Kidney tubule cell (primary cell): Measurements from ENCODE around the gene FRMPD4.
A peak's percentile ranks its signal among the peaks of the same experiment; 100 is the strongest.
"Not testable (repeated sequence)": the region's sequence is repeated elsewhere in the genome, so short reads cannot be mapped to it uniquely, and the experiment has no call there.

Experiments
- DNase-seq: peaks from one replicate; pipeline ENCODE4 v3.0.0-alpha.2; 2018; ENCODE audit warnings: low spot score

Gene FRMPD4

DNA sequence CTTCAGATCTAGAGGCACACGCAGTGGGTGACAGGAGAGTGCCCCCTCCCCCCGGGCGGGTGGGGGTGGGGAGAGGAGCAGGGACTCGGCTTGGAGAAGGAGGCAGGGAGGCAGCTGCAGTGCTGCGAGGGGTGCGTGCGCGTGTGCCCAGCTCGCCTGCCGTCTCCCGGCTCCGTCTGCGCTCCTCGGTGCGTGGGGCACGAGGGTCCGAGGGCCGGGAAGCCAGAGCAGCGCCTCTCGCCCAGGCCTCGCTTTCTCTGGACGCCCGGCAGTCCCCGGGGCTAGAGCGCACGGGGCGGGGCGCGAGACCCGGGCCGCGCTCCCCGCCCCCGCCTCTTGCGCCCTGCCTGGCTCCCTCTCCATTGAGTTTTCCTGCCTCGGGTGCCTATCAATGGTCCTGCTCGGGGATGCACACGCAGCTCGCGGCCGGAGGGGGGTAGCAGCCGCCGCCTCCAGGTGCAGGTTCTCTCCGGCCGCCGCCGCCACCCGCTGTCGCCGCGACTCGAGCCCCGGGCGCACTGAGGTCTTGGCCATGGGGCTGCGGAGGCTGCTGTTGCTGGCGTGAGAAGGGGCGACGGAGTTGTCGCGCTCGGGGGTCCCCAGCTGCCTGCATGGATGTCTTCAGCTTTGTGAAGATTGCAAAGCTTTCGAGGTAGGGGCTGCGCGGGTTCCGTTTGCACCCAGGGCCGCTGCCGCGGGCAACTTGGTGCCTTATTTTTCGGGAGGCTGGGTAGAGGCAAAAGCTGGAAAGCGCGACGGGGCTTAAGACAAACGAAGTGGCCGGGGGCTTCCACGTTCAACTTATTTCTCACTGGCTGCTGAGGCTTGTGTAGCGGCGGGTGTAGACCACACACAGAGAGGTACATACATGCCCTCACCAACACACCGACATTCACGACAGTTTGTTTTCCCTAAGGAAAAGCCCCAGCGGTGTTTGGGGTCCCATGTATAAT is at the start of gene FRMPD4:
TSS of gene FRMPD4 (plus strand) at position 113 of the 953 bp plus-strand sequence. CDS start at position 612, 499 bp downstream.
- peak; percentile 11 for DNase-seq

DNA sequence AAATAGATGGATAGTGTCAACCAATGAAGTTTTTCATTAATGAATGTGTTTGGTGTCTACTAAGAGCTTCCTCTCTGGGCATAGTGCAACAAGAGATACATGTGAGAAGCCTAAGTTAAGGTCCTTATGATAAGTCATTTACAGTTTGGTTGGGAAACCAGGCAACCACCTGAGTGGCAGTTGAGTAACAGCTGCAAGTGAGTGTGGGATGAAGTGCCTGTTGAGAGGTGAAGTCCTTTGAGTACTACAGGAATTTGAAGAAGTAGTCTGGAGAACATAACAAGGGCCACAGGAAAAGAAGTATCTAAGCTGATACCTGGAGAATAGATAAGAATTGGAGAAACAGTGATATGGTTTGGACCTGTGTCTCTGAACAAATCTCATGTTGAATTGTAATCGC is 48.5 kb upstream of the FRMPD4 start:
- no peak for DNase-seq

DNA sequence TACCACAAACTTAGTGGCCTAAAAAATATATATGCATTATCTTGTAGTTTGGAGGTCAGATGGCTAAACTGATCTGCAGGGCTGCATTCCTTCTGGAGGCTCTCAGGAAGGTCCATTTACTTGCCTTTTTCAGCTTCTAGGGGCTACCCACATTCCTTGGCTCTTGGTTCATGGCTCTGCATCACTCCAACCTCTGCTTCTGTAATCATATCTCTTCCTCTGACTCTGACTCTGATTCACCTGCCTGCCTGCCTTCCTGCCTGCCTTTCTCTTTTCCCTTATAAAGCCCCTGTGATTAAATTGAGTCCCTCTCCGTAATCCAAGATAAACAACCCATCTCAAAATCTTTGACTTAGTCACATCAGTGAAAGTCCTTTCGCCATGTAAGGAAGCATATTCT is 25.0 kb upstream of the FRMPD4 start:
- DNase-seq, result no peak

DNA sequence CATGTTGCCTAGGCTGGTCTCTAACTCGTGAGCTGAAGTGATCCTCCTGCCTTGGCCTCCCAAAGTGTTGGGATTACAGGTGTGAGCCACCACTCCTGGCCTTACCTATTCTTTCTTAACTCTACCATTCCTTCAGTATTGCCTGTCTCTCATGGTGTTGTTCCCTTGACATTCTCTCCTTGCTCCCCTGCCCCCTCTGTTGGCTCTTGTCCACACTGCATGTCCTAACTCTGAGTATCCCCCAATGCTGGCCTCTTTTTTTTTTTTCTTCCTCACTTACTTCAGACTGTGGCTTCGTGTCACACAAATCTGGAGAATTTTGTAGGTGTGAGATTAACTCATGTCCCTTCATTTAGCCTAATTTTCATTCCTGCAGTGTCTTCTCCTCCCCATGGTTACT is 22.9 kb upstream of the FRMPD4 start:
- DNase-seq, result peak; percentile 10

DNA sequence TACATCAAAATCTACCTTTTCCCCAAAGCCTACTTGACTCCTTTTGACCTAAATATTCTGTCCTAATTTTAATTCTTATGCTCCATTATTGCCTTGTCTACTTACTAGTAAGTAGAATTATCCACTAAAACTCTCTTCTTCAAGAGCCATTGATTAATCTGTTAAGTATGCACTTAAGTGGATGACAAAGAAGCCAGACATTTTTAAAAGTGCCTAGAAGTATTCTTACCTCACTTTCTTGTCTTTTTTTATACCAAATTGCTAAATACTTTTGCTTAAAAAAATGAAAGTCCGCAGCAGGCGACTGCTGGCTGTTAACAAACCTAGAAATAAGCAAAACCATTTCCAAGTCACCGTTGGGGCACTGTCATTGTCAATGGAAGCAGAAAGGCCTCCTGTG is 20.1 kb upstream of the FRMPD4 start:
- no peak for DNase-seq

DNA sequence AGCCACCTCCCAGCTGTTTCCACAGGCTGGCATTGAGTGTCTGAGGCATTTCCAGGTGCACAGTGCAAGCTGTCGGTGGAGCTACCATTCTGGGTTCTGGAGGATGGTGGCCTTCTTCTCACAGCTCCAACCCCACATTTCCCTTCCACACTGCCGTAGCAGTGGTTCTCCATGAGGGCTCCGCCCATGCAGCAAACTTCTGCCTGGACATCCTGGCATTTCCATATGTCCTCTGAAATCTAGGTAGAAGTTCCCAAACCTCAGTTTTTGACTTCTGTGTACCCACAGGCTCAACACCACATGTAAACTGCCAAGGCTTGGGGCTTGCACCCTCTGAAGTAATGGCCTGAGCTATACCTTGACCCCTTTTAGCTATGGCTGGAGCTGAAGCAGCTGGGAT is 10.3 kb upstream of the FRMPD4 start:
- DNase-seq, result no peak

DNA sequence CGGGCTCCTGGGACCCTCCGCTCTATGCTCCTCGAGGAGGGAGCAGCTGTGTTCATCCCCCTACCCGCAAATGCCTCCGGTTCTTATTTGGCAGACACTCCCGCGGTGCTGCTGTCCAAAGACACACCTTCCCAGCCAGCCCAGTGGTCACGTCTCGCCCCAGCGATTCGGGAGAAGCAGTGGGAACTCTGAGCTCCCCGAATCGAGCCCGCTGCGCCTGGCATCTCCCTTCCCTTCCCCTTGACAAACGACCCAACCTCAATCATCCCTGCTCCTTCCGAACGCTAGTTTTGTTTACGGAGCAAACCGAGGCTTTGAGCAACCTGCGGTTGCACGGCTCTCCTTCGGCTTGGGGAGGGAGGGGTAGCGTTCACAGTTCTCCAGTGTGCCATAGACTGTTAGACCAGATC is 317 bp upstream of the FRMPD4 start:
- DNase-seq, result no peak

DNA sequence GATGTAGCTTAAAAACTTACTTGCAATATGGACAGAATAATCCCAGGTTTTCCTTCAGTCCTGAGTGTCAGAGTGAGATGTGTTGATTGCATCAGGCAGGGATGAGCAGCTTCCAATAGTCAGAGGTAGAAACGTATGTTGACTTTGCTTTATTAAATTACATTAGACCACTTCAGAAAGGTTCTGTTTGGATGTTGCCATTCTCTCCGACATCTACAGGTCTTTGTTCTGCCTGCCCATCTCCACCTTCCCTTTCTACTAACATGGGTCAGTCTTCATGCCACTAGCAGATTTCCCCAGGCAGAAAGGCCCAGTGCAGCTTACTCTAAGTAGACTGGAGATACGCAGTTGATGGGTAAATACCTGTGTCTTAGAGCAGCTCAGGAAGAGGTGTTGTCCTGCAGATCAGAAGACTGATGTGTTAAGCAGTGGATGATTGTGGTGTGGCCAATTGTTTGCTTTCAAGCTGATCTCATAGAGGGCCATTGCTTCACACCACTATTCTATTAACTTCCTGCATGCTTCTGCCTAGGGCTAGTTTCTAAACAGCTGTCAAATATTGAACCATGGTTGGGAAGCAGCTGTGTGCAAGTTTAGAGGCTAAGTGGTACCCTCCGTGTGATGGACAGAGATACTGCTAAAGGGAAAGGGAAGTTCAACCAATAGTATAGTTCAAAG is 1.8 kb downstream of the FRMPD4 start:
- no peak for DNase-seq

DNA sequence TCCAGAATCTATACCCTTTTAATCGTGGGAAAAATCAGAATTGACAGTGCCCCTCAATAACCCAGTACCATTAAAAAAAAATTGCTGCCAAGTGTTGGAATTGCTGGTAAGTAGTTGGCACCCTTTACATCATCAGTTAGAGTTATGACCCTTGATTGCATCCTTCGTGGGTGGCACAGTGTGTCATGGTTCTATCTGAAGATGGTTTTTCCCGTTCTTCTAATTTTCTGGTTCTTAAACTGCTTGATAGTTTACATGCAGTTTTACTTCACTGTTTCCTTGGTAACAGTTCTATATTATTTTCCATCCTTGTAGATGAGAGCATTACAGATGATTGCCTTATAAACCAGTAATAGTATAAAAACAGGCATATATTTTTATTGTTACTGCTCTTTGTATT is 3.2 kb downstream of the FRMPD4 start:
- no peak for DNase-seq

DNA sequence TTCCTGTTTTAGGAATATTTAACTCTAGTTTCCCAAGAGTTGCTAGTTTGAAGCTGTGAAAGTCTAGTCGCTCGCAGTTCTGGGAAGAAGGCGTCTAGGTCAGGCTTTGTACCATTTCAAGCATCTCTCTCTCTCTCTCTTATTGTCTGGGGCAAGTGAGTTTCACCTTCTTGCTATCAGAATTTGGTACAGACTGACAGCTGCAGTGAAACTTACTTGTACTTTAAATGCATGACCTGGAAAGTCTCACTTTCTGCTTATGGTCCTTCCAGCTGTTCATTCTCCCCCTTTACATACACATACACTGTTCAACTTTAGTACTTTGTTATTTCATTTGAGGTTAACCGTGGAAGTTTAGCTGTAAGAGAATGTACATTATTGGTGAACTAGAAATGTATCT is 4.4 kb downstream of the FRMPD4 start:
- no peak for DNase-seq

DNA sequence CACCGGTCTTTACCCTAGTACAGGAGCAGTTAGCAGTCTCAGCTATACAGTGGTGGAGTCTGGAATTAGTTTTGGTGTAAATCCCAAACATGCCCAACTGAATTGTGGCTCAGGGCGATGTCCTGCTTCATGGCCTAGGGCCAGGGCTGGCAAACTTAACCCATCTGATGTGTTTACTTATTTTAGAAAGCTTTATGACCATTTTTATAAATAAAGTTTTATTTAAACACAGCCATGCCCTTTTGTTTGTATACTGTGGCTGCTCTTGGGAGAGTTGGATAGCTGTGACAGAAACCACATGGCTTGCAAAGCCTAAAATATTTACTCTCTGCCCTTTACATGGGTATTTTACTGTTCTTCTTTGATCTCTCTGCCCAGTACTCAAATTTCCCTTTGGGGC is 7.1 kb downstream of the FRMPD4 start:
- DNase-seq, result no peak

DNA sequence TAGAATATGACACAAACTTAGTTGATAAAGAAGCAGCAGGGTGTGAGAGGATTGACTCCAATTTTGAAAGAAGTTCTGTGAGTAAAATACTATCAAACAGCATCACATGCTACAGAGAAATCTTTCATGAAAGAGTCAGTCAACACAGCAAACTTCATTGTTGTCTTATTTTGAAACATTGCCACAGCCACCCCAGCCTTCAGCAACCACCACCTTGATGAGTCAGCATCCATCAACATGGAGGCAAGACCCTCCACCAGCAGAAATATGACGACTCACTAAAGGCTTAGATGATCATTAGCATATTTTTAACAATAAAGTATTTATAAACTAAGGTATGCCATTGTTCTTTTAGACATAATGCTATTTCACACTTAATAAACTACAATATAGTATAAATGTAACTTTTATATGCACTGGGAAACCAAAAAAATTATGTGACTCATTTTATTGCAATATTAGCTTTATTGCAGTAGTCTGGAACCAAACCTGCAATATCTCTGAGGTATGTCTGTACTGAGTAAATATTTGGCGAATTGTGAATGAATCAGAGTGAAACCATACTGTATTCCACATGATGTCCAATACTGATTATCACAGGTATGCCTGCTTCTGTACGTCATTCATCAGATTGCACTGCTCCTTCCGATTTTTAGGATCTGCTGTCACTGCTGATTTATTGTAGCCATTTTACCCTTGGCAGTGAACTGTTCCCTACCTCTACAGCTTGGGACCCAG is 11.6 kb downstream of the FRMPD4 start:
- DNase-seq, result no peak

DNA sequence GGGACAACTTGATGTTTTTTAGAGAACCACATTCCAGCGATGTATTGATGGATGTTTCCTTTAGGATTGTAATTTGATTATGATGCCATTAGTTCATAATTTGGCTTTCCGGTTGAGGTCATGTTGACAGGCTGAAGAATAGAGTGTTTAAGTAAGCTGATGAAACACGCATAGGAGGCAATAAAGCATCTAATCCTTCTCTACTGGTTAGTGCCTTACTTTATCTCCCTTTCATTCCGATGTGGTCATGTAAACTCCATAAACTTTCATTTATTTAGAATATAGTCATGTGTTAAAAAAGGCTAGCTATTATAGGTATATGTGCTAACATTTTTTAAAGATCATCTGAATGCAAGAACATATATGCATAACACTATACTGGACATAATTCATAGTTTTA is 15.0 kb downstream of the FRMPD4 start:
- DNase-seq, result no peak

DNA sequence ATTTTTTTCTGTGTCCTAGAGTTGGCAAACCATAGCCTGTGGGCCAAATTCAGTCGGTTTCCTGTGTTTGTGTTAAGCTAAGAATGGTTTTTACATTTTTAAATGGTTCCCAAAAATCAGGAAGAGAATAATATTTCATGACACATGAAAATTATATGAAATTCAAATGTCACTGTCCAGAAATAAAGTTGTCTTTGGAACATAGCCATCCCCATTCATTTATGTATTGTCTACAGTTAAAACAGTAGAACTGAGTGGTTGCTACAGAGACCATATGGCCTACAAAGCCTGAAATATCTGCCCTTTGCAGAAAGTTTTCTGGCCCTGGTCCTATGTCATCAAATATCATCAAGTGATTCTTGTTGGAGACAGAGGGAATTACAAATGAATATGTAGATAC is 15.5 kb downstream of the FRMPD4 start:
- DNase-seq, result no peak

DNA sequence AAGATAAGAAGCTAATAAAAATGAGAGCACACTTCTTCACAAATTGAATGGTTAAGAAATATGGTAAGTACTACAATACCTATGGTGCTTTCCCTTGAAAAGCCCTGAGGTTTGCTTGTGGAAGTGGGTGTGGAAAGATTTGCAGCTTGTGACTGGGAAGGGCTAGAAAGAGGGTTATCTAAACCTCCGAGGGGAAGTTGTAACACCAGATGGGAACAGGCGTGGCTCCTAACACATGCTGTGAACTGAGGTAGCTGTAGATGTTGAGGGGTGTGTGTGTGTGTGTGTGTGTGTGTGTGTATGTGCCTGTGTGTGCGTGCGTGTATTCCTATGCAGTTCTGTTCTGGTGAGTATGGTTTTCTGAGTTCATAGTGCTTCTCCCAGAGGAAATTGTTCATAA is 21.5 kb downstream of the FRMPD4 start:
- DNase-seq, result no peak

DNA sequence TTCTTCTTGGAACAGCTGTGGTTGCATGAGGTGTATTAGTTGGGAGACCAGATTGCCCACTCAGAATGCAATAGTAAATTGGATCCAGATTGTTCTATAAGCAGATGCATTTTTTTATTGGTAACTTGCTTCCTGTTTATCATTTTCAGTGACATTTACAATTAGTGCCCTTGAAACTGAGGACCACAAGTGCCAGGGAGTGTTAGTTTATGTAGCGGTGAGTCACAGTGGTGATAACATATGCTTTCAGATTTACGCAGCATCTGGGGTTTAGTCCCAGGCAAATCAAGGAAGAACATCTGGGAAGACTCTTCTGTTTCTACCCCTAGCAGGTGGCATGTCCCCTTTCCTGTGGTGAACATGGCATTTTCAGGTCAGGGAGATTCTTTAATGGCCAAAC is 24.1 kb downstream of the FRMPD4 start:
- DNase-seq, result no peak

DNA sequence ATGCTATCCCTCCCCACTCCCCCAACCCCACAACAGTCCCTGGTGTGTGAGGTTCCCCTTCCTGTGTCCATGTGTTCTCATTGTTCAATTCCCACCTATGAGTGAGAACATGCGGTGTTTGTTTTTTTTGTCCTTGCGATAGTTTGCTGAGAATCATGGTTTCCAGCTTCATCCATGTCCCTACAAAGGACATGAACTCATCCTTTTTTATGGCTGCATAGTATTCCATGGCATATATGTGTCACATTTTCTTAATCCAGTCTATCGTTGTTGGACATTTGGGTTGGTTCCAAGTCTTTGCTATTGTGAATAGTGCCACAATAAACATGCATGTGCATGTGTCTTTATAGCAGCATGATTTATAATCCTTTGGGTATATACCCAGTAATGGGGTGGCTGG is 25.9 kb downstream of the FRMPD4 start:
- not testable (repeated sequence) for DNase-seq

DNA sequence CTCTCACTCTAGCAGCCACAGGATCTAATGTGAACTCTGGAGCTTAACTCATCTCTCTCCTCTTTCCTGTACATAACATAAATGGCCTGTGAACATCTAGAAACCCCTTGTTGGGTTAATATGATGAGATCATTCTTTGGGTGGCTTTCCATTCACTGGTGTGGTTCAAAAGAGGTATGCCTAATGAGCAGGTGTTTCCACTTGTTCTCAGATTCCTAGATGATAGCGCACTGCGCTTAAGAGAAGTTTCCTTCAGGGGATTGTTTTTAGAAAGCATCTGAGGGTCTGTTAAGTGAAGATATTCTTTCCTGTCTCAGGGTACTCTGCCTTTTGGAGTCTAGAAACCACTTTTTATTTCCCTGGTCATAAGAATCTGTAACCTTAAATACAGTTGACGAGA is 32.5 kb downstream of the FRMPD4 start:
- no peak for DNase-seq

DNA sequence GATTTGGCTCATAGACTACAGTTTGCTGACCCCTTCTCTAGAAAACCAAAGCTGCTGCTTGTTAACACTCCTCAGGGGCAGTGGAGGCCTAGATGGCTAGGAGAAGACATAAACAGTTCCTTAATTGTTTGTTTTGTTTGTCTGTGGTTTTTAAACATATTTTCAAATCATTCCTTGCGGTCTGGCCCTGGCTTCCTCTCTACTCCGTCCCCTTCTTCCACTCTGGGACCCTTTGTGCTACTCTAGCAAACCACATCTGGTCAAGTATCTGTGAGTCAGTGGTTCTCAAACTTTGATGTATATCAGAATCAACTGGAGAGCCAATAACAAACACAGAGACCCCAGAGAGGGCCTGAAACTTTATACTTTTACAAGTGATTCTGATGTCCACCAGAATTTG is 36.1 kb downstream of the FRMPD4 start:
- DNase-seq, result no peak

DNA sequence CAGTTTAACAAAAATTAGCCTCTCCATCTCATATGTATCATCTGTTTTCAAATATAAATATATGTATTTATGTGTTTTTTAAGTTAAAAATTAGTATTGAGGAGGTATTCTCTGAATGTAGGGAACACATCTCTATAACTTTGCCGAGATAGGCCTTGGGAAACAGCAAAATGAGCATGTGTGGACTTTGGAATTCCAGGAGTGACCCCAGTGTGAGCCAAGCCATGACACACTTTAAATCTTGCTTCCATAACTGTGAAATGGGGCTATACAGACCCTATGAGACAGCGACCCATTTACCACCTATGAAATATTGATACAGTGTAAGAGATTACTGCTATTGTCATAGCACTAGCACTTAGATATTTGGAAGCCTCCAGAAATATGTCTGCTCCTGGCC is 58.8 kb downstream of the FRMPD4 start:
- DNase-seq, result no peak

DNA sequence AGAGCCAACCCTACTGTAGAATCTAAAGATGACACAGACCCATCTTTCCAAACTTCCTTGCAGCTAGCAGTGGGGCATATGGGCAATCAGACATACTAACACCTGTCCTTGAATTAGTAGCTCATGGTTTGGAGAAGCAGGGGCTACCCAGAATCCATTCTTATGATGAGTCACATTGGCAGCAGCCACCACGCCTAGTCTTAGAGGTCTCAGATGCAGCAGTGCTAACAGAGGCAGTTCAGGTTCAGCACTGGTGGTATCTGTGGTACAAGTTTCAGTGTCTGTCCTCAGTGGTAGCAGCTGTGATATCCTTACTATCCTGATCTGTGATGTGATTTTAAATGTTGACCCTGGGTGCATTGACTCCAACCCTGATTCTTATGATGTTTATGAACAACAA is 68.1 kb downstream of the FRMPD4 start:
- DNase-seq, result no peak

DNA sequence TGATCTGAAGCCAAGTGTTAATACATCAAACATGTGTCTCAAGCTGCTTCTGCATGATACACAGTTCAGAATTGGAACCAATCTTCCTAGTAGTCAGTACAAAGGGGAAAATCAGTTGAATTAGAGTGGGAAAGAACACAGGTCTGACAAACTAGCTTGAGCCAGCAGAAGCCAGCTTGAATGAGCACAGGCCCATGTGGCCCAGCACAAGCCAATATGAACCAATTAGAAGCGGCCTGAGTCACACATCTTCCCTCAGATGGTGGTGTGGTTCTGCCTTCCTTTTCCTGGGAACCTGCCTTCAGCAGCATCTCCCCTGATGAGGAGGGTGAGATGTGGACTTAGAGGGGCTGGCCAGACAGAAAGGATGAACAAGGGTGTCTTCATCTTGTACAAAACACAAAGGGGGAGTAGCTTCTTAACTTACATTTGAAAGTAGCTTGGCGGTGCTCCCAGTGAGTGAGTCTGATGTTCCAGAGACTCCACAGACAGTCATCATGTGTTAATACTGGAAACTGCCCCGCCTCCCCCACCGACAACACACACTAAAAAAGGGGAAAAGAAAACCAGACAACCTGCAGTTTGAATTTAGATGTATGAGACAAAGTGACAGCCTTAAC is 72.0 kb downstream of the FRMPD4 start:
- peak; percentile 64 for DNase-seq
